ENCODE results near the gene CWC25. TPM values are rescaled to one million over a fixed set of nuclear protein-coding genes. Genes with fewer than 3 reads are reported as not detected.

Gene CWC25
- total and polyA plus RNA-seq, 2 experiments from 2014 or later, result 11.6 to 29.8 TPM

- H4K20me1 ChIP-seq (replicated peaks; ENCODE audit: insufficient read depth), result peaks cover 25% of the 10 kb centered on the region
- H3K9me2 ChIP-seq (ENCODE audit: insufficient read depth), result no peaks in the 10 kb centered on the region
- peaks cover 16% of the 10 kb centered on the region for H3K36me3 ChIP-seq (ENCODE audit: insufficient read depth)
- peak overlapping the region; percentile 97 for H3K27ac ChIP-seq (ENCODE audit: low read depth)
- peaks cover 23% of the 10 kb centered on the region for H3K4me1 Mint-ChIP-seq
- H3K4me3 ChIP-seq, result peak overlapping the region; percentile 96
- peak overlapping the region; percentile 79 for H3K4me3 Mint-ChIP-seq
- H3K27ac Mint-ChIP-seq, result peak overlapping the region; percentile 93
- no peak for ATAC-seq
- peaks cover 12% of the 10 kb centered on the region; the same call in 1 of the 2 replicates for H3F3A ChIP-seq (replicated peaks; ENCODE audit: low read depth)
- peaks cover 2% of the 10 kb centered on the region; the same call in 2 of the 3 replicates for H3K9me3 Mint-ChIP-seq
- H3K79me2 ChIP-seq (replicated peaks; ENCODE audit: insufficient read depth), result peaks cover 37% of the 10 kb centered on the region
- peaks cover 61% of the 10 kb centered on the region for H3K36me3 Mint-ChIP-seq (ENCODE audit: low read depth)
- peak; percentile 11 for DNase-seq (ENCODE audit: low spot score)
- peaks cover 4% of the 10 kb centered on the region for H3K27me3 Mint-ChIP-seq (ENCODE audit: insufficient read depth, low read depth, poor library complexity)
- TF ChIP-seq POLR2AphosphoS5 (IDR thresholded peaks at IDR 0.05; ENCODE audit: low read depth) (peak; percentile 47), CREB1 (CRISPR knock-in tag; IDR thresholded peaks at IDR 0.05; ENCODE audit: low read depth) (no peak)
- peak overlapping the region; percentile 74 for H3K4me2 ChIP-seq
- peak overlapping the region; percentile 20; the same call in 1 of the 2 replicates for H2AFZ ChIP-seq
- peaks cover 16% of the 10 kb centered on the region for H3K4me1 ChIP-seq (ENCODE audit: insufficient read depth)
- no peaks in the 10 kb centered on the region for H3K27me3 ChIP-seq (ENCODE audit: insufficient read depth)
These were observed 24.8 kb downstream of the CWC25 start for GRCh38 chr17:38800237-38800760.

DNA sequence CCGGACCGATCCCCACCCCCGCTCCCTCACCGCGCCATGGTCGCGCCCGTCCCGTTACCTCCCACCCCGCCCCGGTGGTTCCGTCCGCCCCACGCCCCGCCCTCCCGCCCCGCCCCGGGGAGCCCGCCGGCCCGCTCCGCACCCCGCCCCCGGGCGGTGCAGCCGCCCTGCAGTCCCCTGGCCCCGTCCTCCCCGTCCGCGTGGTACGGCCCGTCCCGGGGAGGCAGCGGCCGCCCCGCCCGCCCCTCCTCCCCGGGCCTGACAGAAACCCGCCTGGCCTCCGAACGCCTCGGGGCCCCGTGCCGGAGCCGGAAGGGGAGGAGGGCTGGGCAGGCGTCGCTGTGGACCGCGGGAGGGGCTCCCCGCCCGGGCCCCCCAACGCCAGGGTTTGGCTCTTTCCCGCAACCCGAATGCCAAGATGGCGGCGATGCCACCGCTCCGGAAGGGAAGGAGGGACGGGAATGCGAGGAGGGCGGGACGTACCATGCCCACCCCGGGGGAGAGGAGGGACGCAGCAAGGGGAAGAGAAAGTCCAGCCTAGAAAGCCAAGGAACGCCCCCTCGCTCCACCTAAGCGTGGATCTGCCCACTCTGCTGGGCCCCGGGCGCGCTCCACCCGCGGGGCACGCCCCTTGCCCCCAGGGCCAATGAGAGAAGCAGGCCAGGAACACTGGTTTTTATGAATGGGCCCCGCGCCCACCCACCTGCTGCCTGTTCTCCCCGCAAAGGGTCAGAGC, 25.5 kb downstream of the CWC25 start, which contains the start of gene PIP4K2B:
Gene PIP4K2B (minus strand): TSS at position 56 of the 736 bp plus-strand sequence. CDS start 132 bp downstream, outside the sequence.
- peaks cover 60% of the 10 kb centered on the region for H3K36me3 Mint-ChIP-seq (ENCODE audit: low read depth)
- peak; percentile 99 for DNase-seq (ENCODE audit: low spot score)
- no peaks in the 10 kb centered on the region for H3K9me2 ChIP-seq (ENCODE audit: insufficient read depth)
- H3K36me3 ChIP-seq (ENCODE audit: insufficient read depth), result peaks cover 14% of the 10 kb centered on the region; the same call in 1 of the 2 replicates
- H3K27ac ChIP-seq (ENCODE audit: low read depth), result peak within 1 kb of the TSS; percentile 97
- no peaks in the 10 kb centered on the region for H3K27me3 ChIP-seq (ENCODE audit: insufficient read depth)
- peak within 1 kb of the TSS; percentile 96 for H3K4me3 Mint-ChIP-seq
- H4K20me1 ChIP-seq (replicated peaks; ENCODE audit: insufficient read depth), result peaks cover 25% of the 10 kb centered on the region
- H3K4me1 Mint-ChIP-seq, result peaks cover 23% of the 10 kb centered on the region
- peaks cover 16% of the 10 kb centered on the region for H3K4me1 ChIP-seq (ENCODE audit: insufficient read depth)
- peak; percentile 59 for TF ChIP-seq POLR2AphosphoS5 (IDR thresholded peaks at IDR 0.05; ENCODE audit: low read depth)
- TF ChIP-seq CREB1 (CRISPR knock-in tag; IDR thresholded peaks at IDR 0.05; ENCODE audit: low read depth), result peak; percentile 36; the same call in 1 of the 2 replicates
- TF ChIP-seq, protein P1, sequence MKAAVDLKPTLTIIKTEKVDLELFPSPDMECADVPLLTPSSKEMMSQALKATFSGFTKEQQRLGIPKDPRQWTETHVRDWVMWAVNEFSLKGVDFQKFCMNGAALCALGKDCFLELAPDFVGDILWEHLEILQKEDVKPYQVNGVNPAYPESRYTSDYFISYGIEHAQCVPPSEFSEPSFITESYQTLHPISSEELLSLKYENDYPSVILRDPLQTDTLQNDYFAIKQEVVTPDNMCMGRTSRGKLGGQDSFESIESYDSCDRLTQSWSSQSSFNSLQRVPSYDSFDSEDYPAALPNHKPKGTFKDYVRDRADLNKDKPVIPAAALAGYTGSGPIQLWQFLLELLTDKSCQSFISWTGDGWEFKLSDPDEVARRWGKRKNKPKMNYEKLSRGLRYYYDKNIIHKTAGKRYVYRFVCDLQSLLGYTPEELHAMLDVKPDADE (IDR thresholded peaks at IDR 0.05), result peak; percentile 39; the same call in 1 of the 2 replicates
- no peak for TF ChIP-seq JUNB (IDR thresholded peaks at IDR 0.05; ENCODE audit: unreplicated experiment)
- TF ChIP-seq ZNF462 (CRISPR knock-in tag; IDR thresholded peaks at IDR 0.05), result no peak
- H3K4me2 ChIP-seq, result peak within 1 kb of the TSS; percentile 98
- H3K27ac Mint-ChIP-seq, result peak within 1 kb of the TSS; percentile 93
- H3K27me3 Mint-ChIP-seq (ENCODE audit: insufficient read depth, low read depth, poor library complexity), result peaks cover 4% of the 10 kb centered on the region
- H3F3A ChIP-seq (replicated peaks; ENCODE audit: low read depth), result peaks cover 14% of the 10 kb centered on the region; the same call in 1 of the 2 replicates
- H2AFZ ChIP-seq, result peak within 1 kb of the TSS; percentile 59
- H3K4me3 ChIP-seq, result peak within 1 kb of the TSS; percentile 96
- ATAC-seq, result peak; percentile 91
- H3K79me2 ChIP-seq (replicated peaks; ENCODE audit: insufficient read depth), result peaks cover 43% of the 10 kb centered on the region
- peaks cover 2% of the 10 kb centered on the region; the same call in 2 of the 3 replicates for H3K9me3 Mint-ChIP-seq

Data from GM23338 (cell line).